GM23248 (cell line): Measurements from ENCODE around the gene PNPLA2.

Source experiments
- EZH2 ChIP-seq: fragments of 200-600 bp; sonication (generic); IDR thresholded peaks from 2 replicates; pipeline ENCODE4 v1.6.1; 2018; ENCODE audit warnings: antibody characterized with exemption, mild to moderate bottlenecking; ENCODE audit not compliant: insufficient read depth, poor library complexity, severe bottlenecking
- EZH2phosphoT487 ChIP-seq: fragments of 200-600 bp; sonication (generic); IDR thresholded peaks from 2 replicates; pipeline ENCODE4 v1.6.1; 2018; ENCODE audit warnings: antibody characterized with exemption, moderate library complexity, mild to moderate bottlenecking, low read depth; ENCODE audit not compliant: insufficient read depth

- TF ChIP-seq EZH2phosphoT487 (no peak), EZH2 (no peak)
Measured at GRCh38 chr11:792535-792821, 26.2 kb upstream of the PNPLA2 start.
